Stimulated activated CD8-positive, alpha-beta memory T cell treated with anti-CD3 and anti-CD28 coated beads, Interleukin-7, amount 100 ng/mL, for 1 hour (primary cell): ENCODE results near the gene ZMAT2.
"Not testable (repeated sequence)": the region's sequence is repeated elsewhere in the genome, so short reads cannot be mapped to it uniquely, and the experiment has no call there.

ENCODE experiments used
- DNase-seq, 2 donors: peaks; one replicate each; pipeline ENCODE4 v3.0.0-alpha.2; 2020; ENCODE audit warnings: low read depth in 2 of 2

The ZMAT2 gene

GRCh38 chr5:140708787-140709186, 8.5 kb downstream of the ZMAT2 start:
- DNase-seq = not testable (repeated sequence)

- peak; percentile 85 for DNase-seq
Measured at GRCh38 chr5:140710899-140711552, 10.8 kb downstream of the ZMAT2 start.

- DNase-seq = no peak
Measured at GRCh38 chr5:140711794-140712193, 11.5 kb downstream of the ZMAT2 start.

GRCh38 chr5:140713562-140714094, 13.4 kb downstream of the ZMAT2 start:
- DNase-seq = no peak

GRCh38 chr5:140716238-140716637, 16.0 kb downstream of the ZMAT2 start:
- DNase-seq = not testable (repeated sequence)

- no peak for DNase-seq
Measured at GRCh38 chr5:140718266-140718592, 18.0 kb downstream of the ZMAT2 start.

- DNase-seq = not testable (repeated sequence)
Measured at GRCh38 chr5:140720738-140721137, 20.5 kb downstream of the ZMAT2 start.

- not testable (repeated sequence) for DNase-seq
Measured at GRCh38 chr5:140721395-140721794, 21.1 kb downstream of the ZMAT2 start.

GRCh38 chr5:140725799-140726471, 25.7 kb downstream of the ZMAT2 start:
- peak; percentile 31 to 42 for DNase-seq

GRCh38 chr5:140733098-140733497, 32.9 kb downstream of the ZMAT2 start:
- no peak for DNase-seq

GRCh38 chr5:140734354-140734753, 34.1 kb downstream of the ZMAT2 start:
- no peak for DNase-seq

GRCh38 chr5:140737486-140737885, 37.2 kb downstream of the ZMAT2 start:
- DNase-seq = no peak

- DNase-seq = no peak
Measured at GRCh38 chr5:140741967-140742366, 41.7 kb downstream of the ZMAT2 start.

GRCh38 chr5:140753561-140753960, 53.3 kb downstream of the ZMAT2 start:
- no peak for DNase-seq
